Femur (tissue), 1 donor: Measurements from ENCODE around the gene UBE2L6.
"Not testable (repeated sequence)": the region's sequence is repeated elsewhere in the genome, so short reads cannot be mapped to it uniquely, and the experiment has no call there.

Experiments used
- DNase-seq: peaks from one replicate; pipeline ENCODE4 v3.0.0-alpha.2; 2017

UBE2L6 gene

GRCh38 chr11:57566005-57566904 lies 1.2 kb downstream of the UBE2L6 start:
- DNase-seq = no peak

- DNase-seq = no peak
These were observed 4.9 kb downstream of the UBE2L6 start for GRCh38 chr11:57562596-57562995.

- no peak for DNase-seq
These were observed 7.3 kb downstream of the UBE2L6 start for GRCh38 chr11:57560146-57560545.

- DNase-seq = no peak
These were observed 11.4 kb downstream of the UBE2L6 start for GRCh38 chr11:57556041-57556440.

GRCh38 chr11:57555393-57555792 lies 12.1 kb downstream of the UBE2L6 start:
- no peak for DNase-seq

- DNase-seq = no peak
These were observed 15.0 kb downstream of the UBE2L6 start for GRCh38 chr11:57552479-57552878.

- DNase-seq = no peak
These were observed 15.5 kb downstream of the UBE2L6 start for GRCh38 chr11:57551941-57552340.

GRCh38 chr11:57549983-57550382 lies 17.5 kb downstream of the UBE2L6 start:
- DNase-seq = no peak

- DNase-seq = no peak
These were observed 19.6 kb downstream of the UBE2L6 start for GRCh38 chr11:57547854-57548377.

- DNase-seq = no peak
These were observed 20.5 kb downstream of the UBE2L6 start for GRCh38 chr11:57546869-57547475.

- no peak for DNase-seq
These were observed 21.0 kb downstream of the UBE2L6 start for GRCh38 chr11:57546451-57546850.

- DNase-seq = no peak
These were observed 21.6 kb downstream of the UBE2L6 start for GRCh38 chr11:57545883-57546282.

- no peak for DNase-seq
These were observed 22.9 kb downstream of the UBE2L6 start for GRCh38 chr11:57544566-57544965.

GRCh38 chr11:57543593-57543992 lies 23.9 kb downstream of the UBE2L6 start:
- no peak for DNase-seq

- no peak for DNase-seq
These were observed 24.9 kb downstream of the UBE2L6 start for GRCh38 chr11:57542582-57542981.

- no peak for DNase-seq
These were observed 26.3 kb downstream of the UBE2L6 start for GRCh38 chr11:57541169-57541568.

- DNase-seq = no peak
These were observed 28.1 kb downstream of the UBE2L6 start for GRCh38 chr11:57539342-57539741.

GRCh38 chr11:57536947-57537619 lies 30.4 kb downstream of the UBE2L6 start, which contains the start of gene SMTNL1:
TSS of gene SMTNL1 (plus strand) at chr11:57537595. CDS start at chr11:57542643, 5,048 bp downstream.
- DNase-seq = peak; percentile 45

GRCh38 chr11:57534449-57534848 lies 33.0 kb downstream of the UBE2L6 start:
- DNase-seq = not testable (repeated sequence)

- DNase-seq = peak; percentile 96
These were observed 36.6 kb downstream of the UBE2L6 start, which contains the start of gene TIMM10 for GRCh38 chr11:57530596-57531507. TSS of gene TIMM10 (minus strand) at chr11:57530754. CDS start at chr11:57530189, 565 bp downstream.

- DNase-seq = no peak
These were observed 37.3 kb downstream of the UBE2L6 start for GRCh38 chr11:57530215-57530595.

GRCh38 chr11:57529012-57529411 lies 38.5 kb downstream of the UBE2L6 start:
- DNase-seq = no peak
